HCT116 (cell line): ENCODE results near the gene GLTP. TPM values are rescaled to one million over a fixed set of nuclear protein-coding genes. Genes with fewer than 3 reads are reported as not detected.

Source experiments
- ATAC-seq: fragments of 200-7000 bp; cut with Tn5 transposase; 2 replicates; pipeline ENCODE4 v1.9.1; 2020; ENCODE audit warnings: mild to moderate bottlenecking, moderate library complexity
- BruUV-seq: library from RNA; stranded (reverse); fragments of 400-500 nt; replicated peaks from 2 replicates; lab custom pipeline; 2021; lab: Mats Ljungman, UMichigan
- CTCF ChIA-PET: fragments of 300-600 bp; sonication (Branson Sonifier 250); formaldehyde crosslinking; loops from one replicate; lab custom pipeline; 2021; ENCODE audit warnings: antibody characterized with exemption; lab: Charles Lee
- POLR2A ChIA-PET: fragments of 300-600, 350-600 bp; sonication (Branson Sonifier 250); formaldehyde crosslinking; loops from one replicate; lab custom pipeline; 2021; ENCODE audit warnings: antibody characterized with exemption; lab: Charles Lee
- RAD21 ChIA-PET, 2 experiments: fragments of 300-600 bp; sonication (Branson Sonifier 250); formaldehyde crosslinking; loops; one replicate each; lab custom pipeline; 2023; ENCODE audit warnings: low total read pairs in 2 of 2; ENCODE audit not compliant: uncharacterized antibody in 2 of 2, unreplicated experiment in 2 of 2, low non-redundant PET in 1 of 2; lab: Charles Lee
- DNase-seq: peaks from one replicate; pipeline ENCODE4 v3.0.0-alpha.2; 2010; ENCODE audit warnings: low read depth, low spot score
- H2AFZ ChIP-seq: fragments of 200-600 bp; shearing (Covaris generic), sonication (generic); 2 replicates; pipeline ENCODE4 v1.6.1; 2017; ENCODE audit warnings: low read depth, mixed run types, mixed read lengths, antibody characterized with exemption, low read length; ENCODE audit not compliant: poor library complexity, severe bottlenecking
- H3K27ac ChIP-seq: 2 replicates; pipeline ENCODE4 v1.5.1; 2012; ENCODE audit warnings: low read depth, low read length
- H3K27me3 ChIP-seq: fragments of 200-600 bp; sonication (generic); 2 replicates; pipeline ENCODE4 v1.6.1; 2016; ENCODE audit warnings: mixed run types, low read length, mixed read lengths; ENCODE audit not compliant: insufficient read depth
- H3K36me3 ChIP-seq, 2 experiments: fragments of 200-500 bp in 1 of 2; fragments of 200-600 bp in 1 of 2; sonication (Bioruptor generic) in 1 of 2; sonication (generic) in 1 of 2; 2 replicates each; pipeline versions ENCODE4 v1.5.1 to v1.6.1; 2014 to 2016; ENCODE audit warnings: low read length in 2 of 2, inconsistent platforms in 1 of 2, mixed read lengths in 1 of 2, mixed run types in 1 of 2; ENCODE audit not compliant: insufficient read depth in 2 of 2, control insufficient read depth in 1 of 2
- H3K4me1 ChIP-seq, 2 experiments: fragments of 200-600 bp in 1 of 2; sonication (generic) in 1 of 2; 2 replicates each; pipeline versions ENCODE4 v1.5.1 to v1.6.1; 2012 to 2017; ENCODE audit warnings: low read length in 2 of 2, inconsistent platforms in 1 of 2, mild to moderate bottlenecking in 1 of 2, mixed read lengths in 1 of 2, mixed run types in 1 of 2, moderate library complexity in 1 of 2; ENCODE audit not compliant: insufficient read depth in 2 of 2, control insufficient read depth in 1 of 2
- H3K4me2 ChIP-seq: fragments of 200-600 bp; sonication (generic); 2 replicates; pipeline ENCODE4 v1.6.1; 2017; ENCODE audit warnings: mixed run types, low read length, mixed read lengths
- H3K4me3 ChIP-seq, 2 experiments: fragments of 200-600 bp in 1 of 2; sonication (generic) in 1 of 2; replicated peaks in 1 of 2; 2 replicates each; pipeline ENCODE4 v1.5.1; 2011 to 2016; ENCODE audit warnings: low read length in 2 of 2, control low read depth in 1 of 2, low read depth in 1 of 2, mild to moderate bottlenecking in 1 of 2, mixed read lengths in 1 of 2, mixed run types in 1 of 2
- H3K79me2 ChIP-seq: fragments of 200-600 bp; sonication (generic); 2 replicates; pipeline ENCODE4 v1.6.1; 2017; ENCODE audit warnings: mild to moderate bottlenecking, mixed run types, low read length, moderate library complexity, mixed read lengths; ENCODE audit not compliant: insufficient read depth
- H3K9ac ChIP-seq: fragments of 200-600 bp; sonication (generic); 2 replicates; pipeline ENCODE4 v1.6.1; 2016; ENCODE audit warnings: low read length, mixed read lengths
- H3K9me2 ChIP-seq: fragments of 200-600 bp; sonication (generic), shearing (Covaris generic); 2 replicates; pipeline ENCODE4 v1.6.1; 2017; ENCODE audit warnings: mixed run types, mild to moderate bottlenecking, moderate library complexity; ENCODE audit not compliant: insufficient read depth
- H3K9me3 ChIP-seq, 2 experiments: fragments of 200-500 bp in 1 of 2; fragments of 200-600 bp in 1 of 2; sonication (Bioruptor generic) in 1 of 2; sonication (generic) in 1 of 2; 2 replicates each; pipeline ENCODE4 v1.6.1; 2014 to 2017; ENCODE audit warnings: low read length in 2 of 2, mixed read lengths in 2 of 2, inconsistent platforms in 1 of 2, low read depth in 1 of 2, mild to moderate bottlenecking in 1 of 2, mixed run types in 1 of 2, moderate library complexity in 1 of 2; ENCODE audit not compliant: control insufficient read depth in 1 of 2, insufficient read depth in 1 of 2
- H4K20me1 ChIP-seq: fragments of 200-600 bp; sonication (generic), shearing (Covaris generic); 2 replicates; pipeline ENCODE4 v1.6.1; 2017; ENCODE audit warnings: mixed run types, mild to moderate bottlenecking, moderate library complexity; ENCODE audit not compliant: insufficient read depth
- CBX3 ChIP-seq: IDR thresholded peaks from 2 replicates; pipeline ENCODE4 v1.6.1; 2012; ENCODE audit warnings: low read depth
- CEBPB ChIP-seq: IDR thresholded peaks from 2 replicates; pipeline ENCODE4 v1.6.1; 2012; ENCODE audit warnings: low read depth
- EGR1 ChIP-seq: IDR thresholded peaks from 2 replicates; pipeline ENCODE4 v1.6.1; 2012; ENCODE audit warnings: low read depth
- ELF1 ChIP-seq: IDR thresholded peaks from 2 replicates; pipeline ENCODE4 v1.6.1; 2012; ENCODE audit warnings: low read depth, borderline replicate concordance
- EZH2 ChIP-seq: fragments of 200-600 bp; sonication (generic); IDR thresholded peaks from 2 replicates; pipeline ENCODE4 v1.6.1; 2017; ENCODE audit warnings: antibody characterized with exemption, mixed run types
- EZH2phosphoT487 ChIP-seq: fragments of 200-600 bp; IDR thresholded peaks from 2 replicates; pipeline ENCODE4 v1.6.1; 2018; ENCODE audit warnings: antibody characterized with exemption, borderline replicate concordance
- JUND ChIP-seq: IDR thresholded peaks from 2 replicates; pipeline ENCODE4 v1.6.1; 2012
- POLR2A ChIP-seq: IDR thresholded peaks from 2 replicates; pipeline ENCODE4 v1.7.0; 2011; ENCODE audit warnings: borderline replicate concordance; ENCODE audit not compliant: insufficient read depth, insufficient read length; ENCODE audit errors: extremely low read depth
- RAD21 ChIP-seq: IDR thresholded peaks from 2 replicates; pipeline ENCODE4 v1.6.1; 2012; ENCODE audit warnings: low read depth, mild to moderate bottlenecking
- SIN3A ChIP-seq: IDR thresholded peaks from 2 replicates; pipeline ENCODE4 v1.6.1; 2012; ENCODE audit warnings: low read depth
- SRF ChIP-seq: IDR thresholded peaks from 2 replicates; pipeline ENCODE4 v1.6.1; 2012; ENCODE audit warnings: low read depth
- YY1 ChIP-seq: IDR thresholded peaks from 2 replicates; pipeline ENCODE4 v1.6.1; 2011; ENCODE audit warnings: low read length, low read depth, moderate library complexity, mild to moderate bottlenecking; ENCODE audit not compliant: insufficient replicate concordance; ENCODE audit errors: extremely low read depth
- ZNF274 ChIP-seq: fragments of 200-500 bp; sonication (Bioruptor generic); IDR thresholded peaks from 2 replicates; pipeline ENCODE4 v1.6.1; 2014; ENCODE audit warnings: mild to moderate bottlenecking, low read depth, low read length, inconsistent platforms
- intact Hi-C: fragments of 100-400 bp; cut with micrococcal nuclease; formaldehyde crosslinking; loops from 2 replicates; pipeline ENCODE4 v1.10.0; 2022
- total RNA-seq: library from RNA; stranded (reverse); gene quantifications from one replicate; pipeline ENCODE4 v1.2.1, GENCODE V29; 2021; ENCODE audit not compliant: unreplicated experiment
- TF ChIP-seq, protein P1 (sequence below): IDR thresholded peaks from 2 replicates; pipeline ENCODE4 v1.6.1; 2011; ENCODE audit warnings: mild to moderate bottlenecking, low read length, moderate library complexity; ENCODE audit not compliant: insufficient replicate concordance; ENCODE audit errors: extremely low read depth
- TF ChIP-seq, protein P2 (sequence below): IDR thresholded peaks from 2 replicates; pipeline ENCODE4 v1.6.1; 2012

Gene GLTP
- total RNA-seq, 1 experiment from 2014 or later, result 26.6 TPM

DNA sequence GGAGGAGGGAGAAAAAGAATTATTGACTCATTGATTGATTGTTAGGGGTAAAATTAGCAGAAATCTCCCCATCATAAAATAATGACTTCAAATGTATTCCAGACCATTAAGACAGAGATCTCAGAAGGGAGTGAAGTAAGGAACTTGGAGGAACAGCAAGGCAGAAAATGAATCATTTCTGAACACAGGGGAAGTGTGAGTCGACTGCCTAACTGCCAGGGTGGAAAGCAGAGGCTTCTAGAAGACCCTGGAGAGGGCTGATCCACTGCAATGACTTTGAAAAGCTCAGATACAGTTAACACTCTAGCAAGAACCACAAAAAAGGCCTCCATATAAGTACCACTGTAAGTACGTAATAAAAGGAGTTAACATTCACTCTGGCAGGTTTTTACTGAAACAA is 9.7 kb downstream of the GLTP start:
- H3K4me2 ChIP-seq, result no peak overlapping the region
- no peak for DNase-seq
- H3K4me3 ChIP-seq, result no peak overlapping the region
- no peak overlapping the region for H3K9ac ChIP-seq
- CTCF ChIA-PET, result no interaction called here
- no peak for ATAC-seq
- peaks cover 7 to 12% of the 10 kb centered on the region in 2 experiments; a peak in 3 of 4 replicates for H3K4me1 ChIP-seq
- H3K9me3 ChIP-seq, result no peaks in the 10 kb centered on the region
- H3K79me2 ChIP-seq, result peaks cover 7% of the 10 kb centered on the region
- RAD21 ChIA-PET, result no interaction called here
- H4K20me1 ChIP-seq, result no peaks in the 10 kb centered on the region
- no TSS peak for BruUV-seq
- H2AFZ ChIP-seq, result no peak overlapping the region
- H3K27ac ChIP-seq, result no peak overlapping the region
- no peaks in the 10 kb centered on the region for H3K36me3 ChIP-seq
- POLR2A ChIA-PET, result no interaction called here
- H3K27me3 ChIP-seq, result no peaks in the 10 kb centered on the region
- no peaks in the 10 kb centered on the region for H3K9me2 ChIP-seq
- intact Hi-C loops, result no loop called here
- TF ChIP-seq EZH2, result no peak
- no peak for TF ChIP-seq ELF1
- TF ChIP-seq, protein P1, sequence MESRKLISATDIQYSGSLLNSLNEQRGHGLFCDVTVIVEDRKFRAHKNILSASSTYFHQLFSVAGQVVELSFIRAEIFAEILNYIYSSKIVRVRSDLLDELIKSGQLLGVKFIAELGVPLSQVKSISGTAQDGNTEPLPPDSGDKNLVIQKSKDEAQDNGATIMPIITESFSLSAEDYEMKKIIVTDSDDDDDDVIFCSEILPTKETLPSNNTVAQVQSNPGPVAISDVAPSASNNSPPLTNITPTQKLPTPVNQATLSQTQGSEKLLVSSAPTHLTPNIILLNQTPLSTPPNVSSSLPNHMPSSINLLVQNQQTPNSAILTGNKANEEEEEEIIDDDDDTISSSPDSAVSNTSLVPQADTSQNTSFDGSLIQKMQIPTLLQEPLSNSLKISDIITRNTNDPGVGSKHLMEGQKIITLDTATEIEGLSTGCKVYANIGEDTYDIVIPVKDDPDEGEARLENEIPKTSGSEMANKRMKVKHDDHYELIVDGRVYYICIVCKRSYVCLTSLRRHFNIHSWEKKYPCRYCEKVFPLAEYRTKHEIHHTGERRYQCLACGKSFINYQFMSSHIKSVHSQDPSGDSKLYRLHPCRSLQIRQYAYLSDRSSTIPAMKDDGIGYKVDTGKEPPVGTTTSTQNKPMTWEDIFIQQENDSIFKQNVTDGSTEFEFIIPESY, result no peak
- no peak for TF ChIP-seq POLR2A
- TF ChIP-seq, all 23 proteins: peak for 0

DNA sequence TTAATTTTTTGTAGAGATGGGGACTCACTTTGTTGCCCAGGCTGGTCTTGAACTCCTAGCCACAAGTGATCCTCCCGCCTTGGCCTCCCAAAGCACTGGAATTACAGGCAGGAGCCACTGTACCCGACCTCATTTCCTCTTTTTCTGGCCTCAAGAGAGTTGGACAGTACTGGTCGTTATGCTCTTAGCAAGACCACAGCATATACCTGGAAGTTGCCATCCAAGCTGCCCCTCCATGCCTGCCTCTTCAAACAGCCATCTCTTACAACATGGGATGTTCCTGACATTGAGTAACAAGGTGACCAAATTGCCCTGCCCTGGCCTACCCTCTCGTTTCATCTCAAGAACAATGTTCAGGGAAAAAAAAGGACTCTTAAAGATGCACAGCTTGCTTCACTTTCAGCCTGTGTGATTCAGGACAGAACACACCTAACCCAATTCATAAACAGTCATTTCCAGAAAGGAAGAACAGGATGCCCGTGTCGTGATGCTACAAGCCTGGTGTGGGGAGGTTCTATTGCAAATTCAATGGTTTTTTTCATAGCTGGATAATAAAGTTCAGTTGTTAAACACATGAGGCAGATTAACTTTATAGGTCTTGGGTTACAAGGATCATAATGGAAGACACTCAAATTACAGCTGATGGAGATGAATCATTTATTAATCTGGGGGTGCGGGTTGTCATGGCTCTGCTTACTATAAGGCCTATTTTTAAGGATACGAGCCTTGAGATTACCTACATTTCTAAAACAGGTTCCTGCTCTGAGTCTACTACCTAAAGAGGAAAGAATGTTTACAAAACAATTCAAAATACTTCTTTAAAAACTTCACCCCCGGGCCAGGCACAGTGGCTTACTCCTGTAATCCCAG is 11.9 kb downstream of the GLTP start:
- no TSS peak for BruUV-seq
- Histone ChIP-seq H2AFZ (no peak overlapping the region), H3K4me3 (no peak overlapping the region), H3K27me3 (no peaks in the 10 kb centered on the region), H3K4me1 (0 out of 4 replicates have a peak, but pooled peaks cover 5 to 7% of the 10 kb centered on the region in 2 experiments)
- no peak for ATAC-seq
- RAD21 ChIA-PET, result no interaction called here
- intact Hi-C loops, result no loop called here
- TF ChIP-seq YY1, result no peak
- no peak for TF ChIP-seq EZH2phosphoT487
- no peak for TF ChIP-seq CEBPB
- no peak for TF ChIP-seq ZNF274
- no peak for TF ChIP-seq SRF
- TF ChIP-seq POLR2A, result no peak
- no peak for TF ChIP-seq EGR1
- TF ChIP-seq JUND, result no peak
- no peak for TF ChIP-seq ELF1
- no peak for TF ChIP-seq RAD21
- TF ChIP-seq, protein P2, sequence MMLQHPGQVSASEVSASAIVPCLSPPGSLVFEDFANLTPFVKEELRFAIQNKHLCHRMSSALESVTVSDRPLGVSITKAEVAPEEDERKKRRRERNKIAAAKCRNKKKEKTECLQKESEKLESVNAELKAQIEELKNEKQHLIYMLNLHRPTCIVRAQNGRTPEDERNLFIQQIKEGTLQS, result no peak
- no peak for TF ChIP-seq CBX3
- no peak for TF ChIP-seq SIN3A
- TF ChIP-seq, all 23 proteins: peak for 0
- ChIA-PET CTCF (interaction anchor here (1.9 kb wide), 1 partner anchor 23 kb away, joined by 5 read pairs; no protein-coding TSS in a partner anchor), POLR2A (no interaction called here)
- H3K27ac ChIP-seq, result no peak overlapping the region
- H3K9me2 ChIP-seq, result no peaks in the 10 kb centered on the region
- H3K4me2 ChIP-seq, result no peak overlapping the region
- no peaks in the 10 kb centered on the region; the same call in 1 of the 2 replicates for H3K79me2 ChIP-seq
- no peaks in the 10 kb centered on the region for H3K9me3 ChIP-seq
- no peak overlapping the region for H3K9ac ChIP-seq
- DNase-seq, result no peak
- no peaks in the 10 kb centered on the region for H4K20me1 ChIP-seq
- H3K36me3 ChIP-seq, result no peaks in the 10 kb centered on the region
